ENCODE results near the gene FALEC. TPM values are rescaled to one million over a fixed set of nuclear protein-coding genes. Genes with fewer than 3 reads are reported as not detected.

Gene FALEC
- total and polyA plus RNA-seq, 9 of the 15 experiments (the other 6 are each of a cell fraction or from before 2014, with no cell fraction given), result 0.15 to 1.8 (median 0.53) TPM; not detected in 5

DNA sequence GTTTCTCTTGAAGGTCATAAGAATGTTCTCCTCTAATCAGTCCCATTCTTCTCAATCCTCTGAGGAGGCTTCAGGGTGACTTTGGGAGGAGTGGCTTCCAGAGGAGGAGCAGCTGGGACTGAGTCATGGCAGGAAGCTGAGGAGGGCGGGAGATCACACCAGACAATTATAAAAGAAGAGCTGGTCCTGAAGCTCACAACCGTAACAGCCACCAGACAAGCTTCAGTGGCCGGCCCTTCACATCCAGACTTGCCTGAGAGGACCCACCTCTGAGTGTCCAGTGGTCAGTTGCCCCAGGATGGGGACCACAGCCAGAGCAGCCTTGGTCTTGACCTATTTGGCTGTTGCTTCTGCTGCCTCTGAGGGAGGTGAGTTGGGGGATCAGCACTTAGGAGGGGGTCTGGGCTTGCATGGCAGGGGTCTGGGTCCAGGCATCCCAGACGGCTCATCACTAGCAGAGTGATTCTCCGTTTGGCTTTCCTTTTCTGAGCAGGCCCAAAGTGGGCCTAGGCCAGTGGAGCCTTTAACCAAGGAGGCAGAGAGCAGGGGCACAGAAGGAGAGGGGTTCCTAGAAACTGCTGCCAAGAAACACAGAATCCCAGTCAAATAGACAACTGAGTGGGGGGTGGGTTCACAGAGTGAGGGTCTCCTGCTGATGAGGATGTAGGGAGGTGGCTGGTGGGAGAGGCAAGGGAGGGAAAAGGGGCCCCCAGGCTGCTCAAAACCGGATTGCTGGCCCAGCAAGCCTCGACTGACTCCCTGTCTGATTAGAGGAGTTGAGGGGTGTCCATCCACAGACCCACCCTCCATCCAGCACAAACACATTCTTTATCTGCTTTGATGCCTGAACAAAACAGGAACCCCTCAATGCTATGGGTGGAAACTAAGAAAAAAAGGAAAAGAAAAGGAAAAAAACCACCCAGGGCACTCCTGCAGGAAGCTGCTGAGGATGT lies 7.4 kb upstream of the FALEC start, which contains the start of gene ECM1:
Gene ECM1, plus strand, starts transcription at position 198 of the 953 bp plus-strand sequence. Its CDS starts 101 bp downstream, at position 299.
- peak within 1 kb of the TSS; percentile 81 for H3K4me2 ChIP-seq (ENCODE audit: insufficient read depth, low read length)
- TSS peak; percentile 77 for BruUV-seq (replicated peaks)
- TF ChIP-seq LARP7 (IDR thresholded peaks at IDR 0.05) (no peak), RREB1 (CRISPR knock-in tag; IDR thresholded peaks at IDR 0.05) (no peak), ZNF239 (CRISPR knock-in tag; IDR thresholded peaks at IDR 0.05) (no peak), ESRRB (CRISPR knock-in tag; IDR thresholded peaks at IDR 0.05; ENCODE audit: borderline replicate concordance) (no peak), CGGBP1 (CRISPR knock-in tag; IDR thresholded peaks at IDR 0.05) (no peak), E2F5 (CRISPR knock-in tag; IDR thresholded peaks at IDR 0.05) (no peak), GATAD2B (IDR thresholded peaks at IDR 0.05; ENCODE audit: borderline replicate concordance) (no peak), SNAPC5 (CRISPR knock-in tag; IDR thresholded peaks at IDR 0.05) (no peak), CREBBP (IDR thresholded peaks at IDR 0.05; ENCODE audit: low read depth, low read length) (no peak), MAFK (IDR thresholded peaks at IDR 0.05; ENCODE audit: low read length) (peak; percentile 37; the same call in 1 of the 2 replicates)
- TF ChIP-seq, protein P1, sequence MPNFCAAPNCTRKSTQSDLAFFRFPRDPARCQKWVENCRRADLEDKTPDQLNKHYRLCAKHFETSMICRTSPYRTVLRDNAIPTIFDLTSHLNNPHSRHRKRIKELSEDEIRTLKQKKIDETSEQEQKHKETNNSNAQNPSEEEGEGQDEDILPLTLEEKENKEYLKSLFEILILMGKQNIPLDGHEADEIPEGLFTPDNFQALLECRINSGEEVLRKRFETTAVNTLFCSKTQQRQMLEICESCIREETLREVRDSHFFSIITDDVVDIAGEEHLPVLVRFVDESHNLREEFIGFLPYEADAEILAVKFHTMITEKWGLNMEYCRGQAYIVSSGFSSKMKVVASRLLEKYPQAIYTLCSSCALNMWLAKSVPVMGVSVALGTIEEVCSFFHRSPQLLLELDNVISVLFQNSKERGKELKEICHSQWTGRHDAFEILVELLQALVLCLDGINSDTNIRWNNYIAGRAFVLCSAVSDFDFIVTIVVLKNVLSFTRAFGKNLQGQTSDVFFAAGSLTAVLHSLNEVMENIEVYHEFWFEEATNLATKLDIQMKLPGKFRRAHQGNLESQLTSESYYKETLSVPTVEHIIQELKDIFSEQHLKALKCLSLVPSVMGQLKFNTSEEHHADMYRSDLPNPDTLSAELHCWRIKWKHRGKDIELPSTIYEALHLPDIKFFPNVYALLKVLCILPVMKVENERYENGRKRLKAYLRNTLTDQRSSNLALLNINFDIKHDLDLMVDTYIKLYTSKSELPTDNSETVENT (CRISPR knock-in tag; IDR thresholded peaks at IDR 0.05), result peak; percentile 37; the same call in 1 of the 2 replicates

More for the DNA sequence above, 7.4 kb upstream of the FALEC start, which contains the start of gene ECM1:
- in situ Hi-C loops (cut with MboI), result no loop called here
- H3K9me3 ChIP-seq (replicated peaks; ENCODE audit: control insufficient read depth, insufficient read depth, low read depth, low read length), result no peaks in the 10 kb centered on the region
- peak; percentile 93 for FAIRE-seq
- H3K4me3 ChIP-seq, result peak within 1 kb of the TSS; percentile 38
- CTCF ChIA-PET (ENCODE audit: low intra/inter-chr PET ratio), result interaction anchor here (0.6 kb wide), 1 partner anchor 24 kb away, joined by 5 read pairs; no protein-coding TSS in a partner anchor
- POLR2A ChIA-PET, result interaction anchor here (0.6 to 2.1 kb wide), 7 partner anchors 9 to 456 kb away, joined by 3 to 6 read pairs (median 3); no protein-coding TSS in a partner anchor
- peaks cover 12% of the 10 kb centered on the region; the same call in 2 of the 3 replicates for H3K79me2 ChIP-seq (ENCODE audit: control insufficient read depth, insufficient read depth, low read length)
- H3K36me3 ChIP-seq (ENCODE audit: control insufficient read depth, insufficient read depth, low read length), result peaks cover 59% of the 10 kb centered on the region
- no peaks in the 10 kb centered on the region for H4K20me1 ChIP-seq (replicated peaks; ENCODE audit: control insufficient read depth, insufficient read depth, low read length)
- no peaks in the 10 kb centered on the region for H3K27me3 ChIP-seq (ENCODE audit: control insufficient read depth in 2 of 2, insufficient read depth in 2 of 2, low read length in 2 of 2)
- intact Hi-C loops (cut with micrococcal nuclease), result loop anchor here (5.0 kb wide), 1 partner anchor 39 kb away; the partner anchor contains the start of gene ADAMTSL4
- H2AFZ ChIP-seq (ENCODE audit: low read depth, low read length), result peak within 1 kb of the TSS; percentile 6; the same call in 1 of the 2 replicates
- no peaks in the 10 kb centered on the region for H3K9me1 ChIP-seq (ENCODE audit: control insufficient read depth, insufficient read depth, low read length)
- H3K9ac ChIP-seq (ENCODE audit: insufficient read depth in 1 of 2, low read depth in 2 of 2, low read length in 2 of 2), result peak within 1 kb of the TSS; percentile 64 to 86
- 1% methylated on average over 7 of the region's 7 CpGs for WGBS (ENCODE audit: insufficient coverage, low coverage, missing lambda C conversion rate)
- peak; percentile 71 to 91 (median 80) for DNase-seq (ENCODE audit: extremely low read depth in 1 of 4, low spot score in 3 of 4)
- ATAC-seq, result peak; percentile 87
- H3K4me1 ChIP-seq (replicated peaks in 1 of 2; ENCODE audit: control insufficient read depth in 2 of 2, insufficient read depth in 2 of 2, low read length in 2 of 2), result peaks cover 51 to 52% of the 10 kb centered on the region in 2 experiments
- peak within 1 kb of the TSS; percentile 82 for H3K27ac ChIP-seq (ENCODE audit: extremely low read depth, low read depth, low read length)

All from K562 (cell line).